Stimulated activated CD8-positive, alpha-beta memory T cell treated with anti-CD3 and anti-CD28 coated beads, Interleukin-7, amount 100 ng/mL, for 24 hours (primary cell): ENCODE measurements around the gene COPZ1.

Source experiments
- DNase-seq: peaks from one replicate; pipeline ENCODE4 v3.0.0-alpha.2; 2020; ENCODE audit warnings: low read depth

Gene COPZ1

DNA sequence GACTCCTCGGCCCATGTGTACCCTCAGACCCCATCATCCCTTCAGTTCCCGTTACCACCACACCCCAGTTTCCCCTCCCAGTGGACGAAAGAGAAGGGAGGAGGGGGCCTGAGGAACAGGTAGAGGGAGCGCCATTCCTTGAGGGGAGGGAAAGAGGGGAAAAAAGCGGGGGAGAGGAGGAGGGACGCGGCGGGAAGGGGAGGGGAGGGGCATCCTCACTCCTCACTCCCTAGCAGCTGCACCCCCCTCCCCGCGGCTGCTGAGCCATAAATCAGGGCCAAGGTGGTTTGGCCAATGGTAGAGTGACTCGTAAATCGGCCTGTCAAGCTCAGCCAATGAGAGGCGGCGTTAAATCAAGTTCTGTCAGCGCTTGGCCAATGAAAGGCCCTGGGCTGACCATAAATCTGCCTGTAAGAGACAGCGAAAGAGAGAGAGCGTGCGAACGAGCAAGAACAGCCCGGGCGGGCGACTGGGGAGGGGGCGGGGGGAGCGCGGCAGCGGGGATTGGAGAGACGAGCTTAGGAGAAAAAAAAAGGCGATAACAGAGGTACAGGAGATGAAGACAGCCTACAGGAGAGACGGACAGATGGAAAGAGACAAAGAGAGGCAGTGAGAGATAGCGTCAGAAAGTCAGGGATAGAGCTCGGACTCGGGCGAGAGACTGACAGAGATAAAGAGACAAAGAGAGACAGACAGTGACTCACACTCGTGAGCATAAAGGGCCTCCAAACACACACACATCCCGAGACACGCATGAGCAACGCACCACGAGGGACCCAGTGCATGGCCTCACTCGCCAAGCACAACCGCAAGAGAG lies 34.2 kb downstream of the COPZ1 start:
- peak; percentile 68 for DNase-seq

DNA sequence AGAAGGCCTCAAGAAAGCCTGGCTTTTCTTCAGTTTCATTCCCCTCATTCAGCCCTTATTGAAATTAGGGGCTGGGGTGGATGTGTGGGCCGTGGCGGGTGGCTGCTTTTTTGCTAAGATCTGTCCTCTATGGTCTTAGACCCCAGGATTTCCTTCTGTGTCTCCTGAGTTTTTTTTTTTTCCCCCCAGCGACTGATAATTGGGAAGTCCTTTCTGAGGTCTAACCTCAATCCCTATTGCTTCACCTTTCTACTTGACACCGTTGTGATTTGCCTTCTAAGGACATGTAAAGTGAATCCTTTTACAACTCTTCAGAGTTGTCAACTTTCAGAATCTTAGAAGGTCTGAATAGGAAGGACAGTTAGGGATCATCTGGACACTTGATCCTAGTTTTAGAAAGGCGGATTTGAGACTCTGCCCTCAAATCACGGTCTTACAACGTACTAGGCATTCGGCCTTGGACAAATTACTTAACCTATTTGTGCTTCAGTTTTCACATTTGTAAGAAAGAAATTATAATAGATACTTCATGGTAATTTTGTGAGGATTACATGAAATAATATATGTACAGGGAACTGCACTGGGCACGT lies 34.9 kb downstream of the COPZ1 start:
- DNase-seq: no peak

DNA sequence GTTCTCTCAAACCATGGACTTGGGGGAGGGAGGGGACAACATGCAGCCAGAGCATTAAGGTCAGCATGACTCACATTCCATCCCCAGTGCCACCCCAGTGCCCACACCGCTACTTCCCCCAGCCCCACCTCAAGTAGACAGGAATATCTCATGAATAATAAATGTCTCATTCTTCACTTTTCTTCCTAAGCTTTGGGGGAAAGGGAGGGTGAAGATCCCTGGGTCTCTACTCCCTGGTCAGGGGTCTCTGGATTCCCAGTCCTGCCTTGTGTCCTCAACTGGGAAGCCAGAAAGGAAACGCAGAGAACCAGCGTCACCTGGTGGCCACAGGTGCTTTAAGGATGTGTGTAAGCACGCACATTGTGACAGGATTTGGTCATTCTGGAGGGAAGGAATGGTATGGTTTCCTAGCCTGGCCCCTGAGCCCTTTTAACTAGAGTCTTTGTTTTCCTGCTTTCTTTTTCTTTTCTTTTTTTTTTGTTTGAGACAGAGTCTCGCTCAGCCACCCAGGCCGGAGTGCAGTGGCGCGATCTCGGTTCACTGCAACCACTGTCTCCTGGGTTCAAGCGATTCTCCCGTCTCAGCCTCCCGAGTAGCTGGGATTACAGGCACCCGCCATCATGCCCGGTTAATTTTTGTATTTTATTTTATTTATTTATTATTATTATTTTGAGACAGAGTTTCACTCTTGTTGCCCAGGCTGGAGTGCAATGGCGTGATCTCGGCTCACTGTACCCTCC lies 36.0 kb downstream of the COPZ1 start:
- no peak for DNase-seq

DNA sequence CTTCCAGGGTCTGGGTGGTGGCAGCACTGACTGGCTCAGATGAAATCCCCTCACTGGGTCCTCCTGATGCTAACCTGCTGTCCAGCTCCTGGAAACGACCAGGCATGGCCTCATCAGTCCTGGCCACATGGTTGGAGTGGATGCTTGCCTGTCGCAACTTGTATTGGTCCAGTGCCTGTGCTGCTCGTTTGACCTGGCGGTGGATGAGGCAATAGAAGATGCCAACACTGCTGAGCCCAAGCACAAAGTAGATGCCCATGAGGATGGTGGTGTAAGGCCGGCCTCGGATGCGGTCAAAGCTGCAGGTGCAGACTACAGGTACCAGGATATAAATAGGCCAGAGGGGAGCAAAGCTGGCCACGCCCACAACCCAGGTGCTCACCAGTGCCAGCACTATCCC lies 38.1 kb downstream of the COPZ1 start:
- DNase-seq: no peak

DNA sequence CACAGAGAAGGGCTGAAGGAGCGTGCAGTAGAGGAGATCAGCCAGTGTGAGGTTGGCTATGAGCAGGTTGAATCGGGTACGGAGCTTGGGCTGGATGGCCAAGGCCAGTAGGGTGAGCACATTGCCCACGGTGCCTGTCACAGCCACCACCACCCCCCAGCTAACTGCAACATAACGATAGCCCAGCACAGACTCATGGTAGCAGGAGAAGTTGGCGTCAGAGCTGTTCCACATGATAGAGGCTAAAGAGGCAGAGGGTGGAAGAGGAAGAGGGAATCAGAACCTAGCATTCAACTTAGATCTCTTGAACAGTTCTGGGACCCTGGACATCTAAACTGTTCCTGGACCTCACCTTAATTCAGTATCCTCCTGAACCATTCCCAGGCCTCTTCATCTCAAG lies 38.7 kb downstream of the COPZ1 start:
- no peak for DNase-seq

DNA sequence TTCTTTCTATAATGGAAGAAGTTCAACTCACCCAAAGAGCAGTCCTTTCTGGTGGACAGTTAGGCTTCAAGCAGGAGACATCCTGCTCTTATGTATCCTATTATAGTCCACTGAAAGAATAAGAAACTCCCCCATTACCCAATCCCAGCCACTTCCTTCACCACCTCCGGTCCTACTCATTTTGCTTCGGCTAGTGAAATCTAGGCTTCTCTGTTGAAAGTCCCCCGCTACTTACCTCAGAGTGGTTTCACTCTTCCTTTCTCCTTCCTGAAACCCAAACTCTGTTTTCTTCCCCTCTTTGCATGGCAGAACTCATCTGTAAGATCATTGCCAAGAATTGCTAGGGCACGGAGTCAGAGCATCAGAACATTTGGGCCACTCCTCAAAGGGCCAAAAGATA lies 39.5 kb downstream of the COPZ1 start, which contains the start of gene GPR84:
Gene GPR84, minus strand, starts transcription at position 74 of the 400 bp plus-strand sequence. CDS start 635 bp downstream, outside the sequence.
- no peak for DNase-seq

DNA sequence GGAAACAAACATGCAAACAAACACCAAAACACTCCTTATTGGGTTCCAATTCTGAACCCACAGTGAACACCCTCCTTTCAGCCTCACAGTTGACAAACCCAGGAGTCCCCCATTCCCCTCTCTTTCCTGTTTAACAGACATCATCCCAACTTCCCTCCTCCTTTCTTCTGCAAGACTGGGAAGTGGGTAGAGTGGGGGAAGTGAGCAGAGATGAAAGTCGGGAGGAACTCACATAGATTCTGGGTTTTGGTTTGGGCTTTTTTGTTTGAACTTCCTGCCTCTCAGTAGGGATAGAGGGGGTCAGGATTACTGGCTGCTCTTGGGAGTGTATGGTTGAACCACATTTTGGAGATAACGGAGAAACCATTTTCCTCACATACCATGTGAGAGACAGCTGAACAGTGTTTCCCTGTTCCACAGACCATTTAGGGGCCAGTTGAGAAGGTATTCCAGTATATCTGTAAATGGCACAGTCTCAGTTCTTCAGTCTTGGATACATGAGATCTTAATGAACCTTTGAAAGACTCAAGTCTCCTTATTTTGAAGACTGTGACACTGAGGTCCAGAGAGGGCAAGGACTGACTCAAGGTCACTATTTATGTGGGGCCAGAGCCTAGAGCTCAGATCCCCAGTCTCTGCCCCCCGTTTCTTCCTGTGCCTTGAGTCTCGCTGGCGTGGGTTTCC lies 43.2 kb downstream of the COPZ1 start:
- DNase-seq: no peak

DNA sequence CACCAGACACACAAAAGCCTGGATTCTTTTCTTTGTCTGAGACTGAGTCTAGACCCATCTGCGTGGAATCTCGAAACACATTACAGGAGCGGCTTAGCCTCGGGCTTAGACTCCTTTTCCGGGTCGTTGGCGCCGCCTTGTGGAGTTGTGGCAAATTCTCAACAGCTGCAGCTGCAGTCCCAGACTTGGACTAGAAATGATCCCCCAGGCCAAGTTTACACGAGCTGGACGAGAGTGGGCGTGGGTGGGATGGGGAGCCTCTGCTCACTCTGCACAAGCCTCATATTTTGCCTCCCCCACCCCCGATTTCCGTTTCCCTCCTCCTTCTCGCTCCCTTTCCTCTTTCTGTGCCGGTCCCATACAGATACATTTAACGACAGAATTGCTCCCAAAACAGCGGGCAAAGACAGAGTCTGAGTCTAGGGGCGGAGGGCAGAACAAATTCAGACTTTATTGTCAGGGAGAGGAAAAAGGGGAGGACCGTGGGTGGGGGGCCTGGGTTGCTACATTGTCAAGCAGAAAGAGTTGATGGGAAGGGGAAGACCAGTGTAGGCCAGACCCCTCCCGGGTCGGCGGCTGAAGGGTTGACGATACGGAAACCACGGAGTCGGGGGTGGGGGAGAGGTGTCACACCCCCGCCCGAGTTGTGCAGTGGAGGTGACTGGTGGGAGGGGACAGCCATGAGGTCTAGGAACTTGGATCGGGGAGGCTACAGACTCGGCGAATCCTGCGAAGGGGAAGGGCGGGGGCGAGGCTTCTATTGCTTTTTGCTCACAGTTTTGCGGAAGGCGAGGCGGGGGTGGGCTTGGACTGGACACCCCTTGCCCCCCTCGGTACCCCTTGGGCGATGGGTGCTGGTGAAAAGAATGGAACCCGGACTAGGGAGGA lies 44.0 kb downstream of the COPZ1 start:
- DNase-seq: peak; percentile 83

DNA sequence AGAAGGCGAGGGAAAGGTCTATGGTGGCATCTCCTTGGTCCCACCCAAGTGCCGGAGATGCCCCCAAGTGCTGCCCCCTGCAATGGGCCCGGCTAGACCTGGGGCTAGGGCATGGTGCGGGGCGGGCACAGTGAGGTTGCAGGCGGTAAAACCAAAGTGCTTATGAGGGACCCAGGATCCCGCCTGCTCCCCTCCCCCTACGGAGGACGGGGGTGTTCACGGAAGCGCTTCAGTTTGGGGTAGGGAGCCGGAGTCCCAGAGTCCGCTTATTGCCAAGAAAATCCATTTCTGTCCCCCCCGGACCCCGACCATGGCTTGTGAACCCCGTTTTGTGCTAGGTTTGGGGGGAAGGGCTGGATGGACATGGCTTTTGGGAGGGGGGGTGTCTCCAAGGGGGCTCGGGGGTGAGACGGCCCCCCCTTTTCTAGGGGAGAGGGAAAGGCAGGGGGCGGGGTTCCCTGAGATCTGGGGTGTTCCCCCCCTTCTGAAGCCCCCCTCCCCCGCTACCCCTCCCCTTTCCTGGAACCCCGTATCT lies 44.7 kb downstream of the COPZ1 start:
- DNase-seq: no peak

DNA sequence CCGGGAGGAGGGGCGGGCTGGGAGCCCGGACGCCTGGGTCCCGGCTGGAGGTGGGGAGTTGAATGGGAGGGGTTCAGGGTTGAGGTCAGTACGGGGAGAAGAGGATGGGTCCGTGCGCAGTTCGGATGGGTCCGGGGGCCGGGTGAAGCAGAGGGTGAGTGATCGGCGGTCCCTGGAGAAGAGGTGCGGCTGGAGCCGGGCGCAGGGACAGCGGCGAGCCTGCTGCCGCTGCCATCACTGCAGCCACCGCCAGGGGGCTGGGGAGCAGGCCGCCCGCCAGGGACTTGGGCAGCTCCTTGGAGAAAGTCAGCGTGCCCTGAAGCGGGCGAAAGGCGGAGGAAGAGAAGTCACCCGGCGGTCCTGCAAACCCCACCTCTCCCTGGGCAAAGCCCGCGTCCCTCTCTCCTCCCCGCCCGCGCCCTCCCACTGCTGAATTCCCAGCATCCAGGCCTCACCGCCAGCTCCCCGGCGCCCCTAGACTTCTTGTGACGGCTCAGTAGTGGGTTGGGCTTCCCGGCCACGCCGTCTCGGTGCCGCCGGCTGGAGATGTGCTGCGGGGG lies 45.3 kb downstream of the COPZ1 start:
- DNase-seq: no peak

DNA sequence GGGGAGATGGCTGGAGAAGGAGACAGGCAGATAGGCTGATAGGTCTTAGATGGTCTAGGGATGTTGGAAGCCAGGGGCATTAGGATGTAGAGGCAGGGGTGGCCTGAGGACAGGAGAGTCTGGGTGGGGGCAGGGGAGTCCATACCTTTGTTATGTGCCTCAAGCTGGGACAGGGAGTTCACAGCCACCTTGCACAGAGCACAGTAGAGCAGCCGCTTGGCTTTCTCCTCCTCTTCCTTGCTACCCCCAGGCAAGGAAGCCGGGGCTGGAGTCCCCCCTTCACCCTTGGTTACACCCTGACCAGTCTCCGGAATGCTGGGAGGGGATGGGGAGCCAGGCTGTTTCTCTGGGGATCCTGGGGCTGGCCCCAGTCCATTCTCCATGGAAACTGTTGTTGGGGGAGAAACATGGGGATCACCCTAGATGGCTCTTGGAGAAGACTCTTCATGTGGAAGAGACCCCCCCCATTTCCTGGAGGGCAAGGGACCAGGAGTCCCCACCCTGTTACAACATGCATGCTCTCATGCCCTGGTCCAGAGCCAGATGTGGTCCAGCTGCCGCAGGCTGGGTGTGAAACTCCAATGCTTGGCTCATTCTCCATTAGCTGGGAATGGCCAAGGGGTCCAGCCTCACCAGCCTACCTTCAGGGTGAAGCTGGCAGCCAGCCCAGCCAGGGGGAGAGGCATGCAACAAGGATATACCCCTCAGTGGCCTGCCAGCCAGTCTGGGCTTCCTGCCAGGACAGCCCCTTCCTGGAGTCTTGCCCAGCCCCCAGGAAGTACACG lies 46.6 kb downstream of the COPZ1 start:
- no peak for DNase-seq

DNA sequence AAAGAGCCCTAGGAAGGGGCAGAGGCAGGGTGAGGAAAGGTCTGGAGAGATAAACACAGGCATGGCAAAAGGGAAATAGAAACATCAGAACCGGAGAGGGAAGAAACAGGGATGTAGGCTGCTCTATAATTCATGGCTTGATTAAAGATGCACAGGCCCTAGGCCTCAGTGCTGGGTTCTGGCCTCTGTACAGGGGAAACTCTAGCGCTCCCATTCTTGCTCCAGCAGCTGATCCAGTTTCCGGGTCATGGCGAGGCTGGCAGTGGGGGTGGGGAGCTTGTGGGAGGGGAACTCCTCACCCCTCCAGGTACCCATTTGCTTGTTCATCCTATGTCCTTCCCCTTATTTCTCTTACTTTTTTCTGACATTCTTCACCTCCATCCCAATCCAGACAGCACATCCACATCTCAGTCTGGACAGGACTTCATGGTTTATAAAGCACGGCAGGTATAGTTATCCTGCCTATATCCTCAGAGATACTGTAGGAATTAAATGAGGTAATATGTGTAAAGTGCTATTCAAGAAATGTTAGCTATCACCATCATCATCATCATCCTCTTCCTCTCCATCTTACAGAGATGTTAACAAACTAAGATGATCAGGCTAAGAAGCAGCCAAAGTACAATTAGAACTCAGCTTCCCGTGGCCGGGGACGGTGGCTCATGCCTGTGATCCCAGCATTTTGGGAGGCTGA lies 47.3 kb downstream of the COPZ1 start:
- DNase-seq: no peak

DNA sequence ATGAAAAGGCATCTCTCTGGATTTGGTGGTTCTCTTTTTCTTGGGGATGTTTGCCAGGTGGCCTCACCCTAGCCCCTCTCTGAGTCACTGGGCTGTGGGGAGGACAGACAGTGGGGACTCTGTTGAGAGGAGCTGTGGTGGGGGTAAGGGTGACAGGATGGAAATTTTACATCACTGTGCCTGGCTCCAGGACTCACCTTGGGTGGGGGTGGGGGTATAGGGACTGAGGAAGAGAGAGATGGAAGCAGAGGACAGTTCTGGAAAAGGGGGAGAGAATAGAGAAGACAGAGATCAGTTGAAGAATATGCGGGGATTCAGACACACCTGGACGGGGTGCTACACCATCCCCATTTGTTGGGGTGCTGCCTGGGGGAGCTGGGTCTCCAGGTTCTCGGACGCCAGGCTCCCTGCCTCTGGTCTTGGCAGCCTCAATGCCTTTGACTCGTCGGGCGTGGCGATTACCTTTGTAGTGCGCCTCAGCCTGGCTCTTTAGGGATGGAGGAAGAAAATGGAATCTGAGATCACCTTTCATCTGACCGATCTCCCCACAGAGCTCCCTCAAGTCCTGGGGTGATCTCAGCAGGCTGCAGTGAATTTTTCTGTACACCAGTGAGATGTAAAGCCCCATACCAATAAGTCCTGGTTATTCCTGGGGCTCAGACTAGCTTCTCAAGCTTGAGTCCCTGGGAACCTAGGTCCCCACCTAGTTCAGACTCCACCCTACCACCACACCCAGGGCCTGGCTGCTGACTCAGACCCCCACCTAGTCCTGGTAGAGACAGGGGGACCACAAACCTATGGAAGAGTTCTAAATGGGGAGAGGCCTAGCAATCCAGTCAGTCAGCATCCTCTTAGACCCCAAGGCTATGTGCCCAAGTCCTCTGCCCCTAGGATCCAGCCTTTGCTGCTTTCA lies 49.0 kb downstream of the COPZ1 start:
- no peak for DNase-seq

DNA sequence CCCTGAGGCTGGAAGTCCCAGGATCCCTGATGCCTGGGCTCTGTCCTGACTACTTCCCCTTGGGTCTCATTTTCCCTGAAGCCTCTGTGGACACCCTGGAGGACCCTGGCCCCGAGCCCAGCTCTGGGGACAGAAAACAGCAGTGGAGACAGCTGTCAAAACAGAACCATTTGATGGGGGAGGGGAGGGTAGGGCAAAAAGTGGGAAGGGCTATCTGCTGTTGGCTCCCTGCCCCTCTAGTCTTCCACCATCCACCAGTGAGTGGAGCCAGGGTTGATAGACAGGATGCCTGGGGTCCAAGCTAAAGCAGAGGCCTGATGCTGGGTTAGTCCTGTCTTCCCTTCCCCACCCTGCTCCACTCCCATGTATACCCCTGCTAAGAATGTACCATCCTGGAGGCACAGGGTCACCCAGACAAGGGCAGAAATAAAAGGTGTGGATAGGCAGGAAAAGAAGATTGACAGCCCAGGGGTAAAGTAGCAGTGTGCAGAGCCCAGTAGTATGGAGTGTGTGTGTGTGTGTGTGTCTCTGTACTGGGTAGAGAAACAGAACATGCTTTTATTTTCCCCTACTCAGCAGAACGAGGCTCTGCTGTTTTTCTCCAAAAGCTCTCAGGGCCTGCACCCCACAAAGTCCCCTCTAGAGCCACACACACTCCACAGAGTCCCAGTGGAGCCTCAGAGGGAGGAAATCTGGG lies 49.8 kb downstream of the COPZ1 start:
- no peak for DNase-seq

DNA sequence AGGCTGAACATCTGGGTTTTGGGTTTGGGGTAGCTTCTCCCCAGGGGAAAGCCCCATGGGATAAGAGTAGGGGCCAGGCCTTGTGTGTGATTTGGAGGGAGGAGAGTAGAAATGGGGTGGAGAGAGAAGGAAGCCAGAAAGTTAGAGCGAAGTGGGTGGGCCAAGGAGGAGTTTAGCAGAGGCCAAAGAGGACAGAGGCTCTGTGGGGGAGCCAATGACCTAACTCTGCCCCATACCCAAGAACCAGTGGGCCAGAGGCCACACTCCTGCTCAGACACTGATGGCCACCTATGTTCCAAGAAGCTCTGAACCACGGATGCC lies 50.3 kb downstream of the COPZ1 start:
- no peak for DNase-seq

DNA sequence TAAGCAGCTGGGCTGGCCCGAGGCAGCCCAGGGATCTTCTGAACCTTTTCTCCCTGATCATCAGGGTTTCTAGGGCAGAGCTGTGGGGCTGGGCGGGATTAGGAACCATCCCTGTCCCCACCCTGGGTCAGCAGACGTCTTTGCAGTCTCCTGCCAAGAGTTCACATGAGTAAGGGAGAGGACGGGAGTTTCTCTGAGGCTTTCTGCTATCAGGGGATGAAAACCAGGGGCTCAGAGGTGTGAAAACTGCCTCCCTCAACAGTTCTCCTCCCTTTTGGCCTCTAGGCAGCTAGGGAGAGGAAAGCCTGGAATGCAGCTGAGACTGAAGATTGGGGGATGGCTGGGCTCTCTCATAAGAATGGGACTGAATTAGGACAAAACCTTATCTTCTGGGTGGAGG lies 51.7 kb downstream of the COPZ1 start:
- DNase-seq: no peak

DNA sequence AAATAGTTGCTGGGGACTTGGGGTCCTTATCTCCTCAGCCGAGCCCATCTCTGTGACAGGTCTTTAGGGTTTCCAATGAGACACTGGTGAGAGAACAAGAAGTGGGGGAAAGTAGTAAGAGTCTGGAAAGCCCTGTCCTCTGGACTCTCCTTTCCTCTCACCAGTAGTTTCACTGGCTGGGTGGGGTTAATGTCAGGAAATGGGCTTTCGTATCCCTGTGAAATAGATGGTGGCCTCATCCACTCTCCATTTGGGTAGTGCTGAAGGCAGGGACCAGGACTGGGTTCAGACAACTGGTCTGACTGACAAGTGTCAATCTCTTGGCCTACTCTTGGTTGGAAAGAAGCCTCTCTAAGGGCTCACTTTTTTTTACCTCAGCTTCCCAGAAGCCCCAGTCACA lies 52.1 kb downstream of the COPZ1 start:
- no peak for DNase-seq
